Natural killer cell (primary cell): ENCODE data around the gene RIMBP2. TPM values are rescaled to one million over a fixed set of nuclear protein-coding genes. Genes with fewer than 3 reads are reported as not detected.

Experiments used
- ATAC-seq, 3 donors: fragments of 150-1000 bp in 2 of 3; fragments of 200-7000 bp in 1 of 3; cut with Tn5 transposase; 1 replicate in 1 of 3; 2 replicates in 2 of 3; pipeline ENCODE4 v1.10.0; 2021; ENCODE audit warnings: mild to moderate bottlenecking in 2 of 3, moderate library complexity in 2 of 3
- DNase-seq, 2 donors: peaks; one replicate each; pipeline versions ENCODE4 v3.0.0 to v3.0.0-alpha.2; 2013 to 2021; ENCODE audit warnings: mixed read lengths in 1 of 2
- H3K27ac ChIP-seq: one replicate; pipeline ENCODE4 v1.5.1; 2013; ENCODE audit warnings: mild to moderate bottlenecking, low read length
- H3K27me3 ChIP-seq: one replicate; pipeline ENCODE4 v1.6.1; 2013; ENCODE audit warnings: low read length; ENCODE audit not compliant: control insufficient read depth, insufficient read depth
- H3K36me3 ChIP-seq: one replicate; pipeline ENCODE4 v1.6.1; 2013; ENCODE audit warnings: low read length; ENCODE audit not compliant: control insufficient read depth, insufficient read depth
- H3K4me1 ChIP-seq: one replicate; pipeline ENCODE4 v1.6.1; 2013; ENCODE audit warnings: low read length; ENCODE audit not compliant: control insufficient read depth, insufficient read depth
- H3K4me3 ChIP-seq: one replicate; pipeline ENCODE4 v1.5.1; 2013; ENCODE audit warnings: low read length
- H3K9me3 ChIP-seq: one replicate; pipeline ENCODE4 v1.6.1; 2013; ENCODE audit warnings: low read length; ENCODE audit not compliant: control insufficient read depth, insufficient read depth
- H3K27ac Mint-ChIP-seq, 2 donors: one replicate each; pipeline ENCODE4 v1.8.0; 2022; ENCODE audit warnings: mild to moderate bottlenecking in 2 of 2, mixed read lengths in 2 of 2, moderate library complexity in 1 of 2
- H3K27me3 Mint-ChIP-seq, 2 donors: one replicate each; pipeline ENCODE4 v1.8.0; 2022; ENCODE audit warnings: low read depth in 2 of 2, mixed read lengths in 2 of 2
- H3K36me3 Mint-ChIP-seq: one replicate; pipeline ENCODE4 v1.8.0; 2022; ENCODE audit warnings: mixed read lengths
- H3K4me1 Mint-ChIP-seq, 2 donors: one replicate each; pipeline ENCODE4 v1.8.0; 2022; ENCODE audit warnings: mixed read lengths in 2 of 2
- H3K4me3 Mint-ChIP-seq: one replicate; pipeline ENCODE4 v1.8.0; 2022; ENCODE audit warnings: mild to moderate bottlenecking, moderate library complexity, mixed read lengths
- H3K9me3 Mint-ChIP-seq, 2 donors: one replicate each; pipeline ENCODE4 v1.8.0; 2022; ENCODE audit warnings: mixed read lengths in 2 of 2
- WGBS: methylation state at CpG from one replicate; pipeline ENCODE4 v1.1.7; 2013; ENCODE audit warnings: missing lambda C conversion rate; ENCODE audit not compliant: insufficient coverage; 5-methylcytosine and 5-hydroxymethylcytosine counted together
- intact Hi-C: fragments of 100-400 bp; cut with micrococcal nuclease; formaldehyde crosslinking; loops from one replicate; pipeline ENCODE4 v1.14.2; 2022
- total RNA-seq, 4 donors: library from RNA; stranded (reverse); fragments of 120-200 nt in 1 of 4; gene quantifications; one replicate each; pipeline versions ENCODE4 v1.2.3 to v1.2.4, GENCODE V29; 2013 to 2022
- TF ChIP-seq, protein P1 (sequence below): fragments of 200-600 bp; IDR thresholded peaks from one replicate; pipeline ENCODE4 v1.8.0; 2022; ENCODE audit warnings: antibody characterized with exemption

RIMBP2 gene
- total RNA-seq, 3 donors from 2014 or later (not counting 1 experiment from before 2014, with no cell fraction given), result not detected

DNA sequence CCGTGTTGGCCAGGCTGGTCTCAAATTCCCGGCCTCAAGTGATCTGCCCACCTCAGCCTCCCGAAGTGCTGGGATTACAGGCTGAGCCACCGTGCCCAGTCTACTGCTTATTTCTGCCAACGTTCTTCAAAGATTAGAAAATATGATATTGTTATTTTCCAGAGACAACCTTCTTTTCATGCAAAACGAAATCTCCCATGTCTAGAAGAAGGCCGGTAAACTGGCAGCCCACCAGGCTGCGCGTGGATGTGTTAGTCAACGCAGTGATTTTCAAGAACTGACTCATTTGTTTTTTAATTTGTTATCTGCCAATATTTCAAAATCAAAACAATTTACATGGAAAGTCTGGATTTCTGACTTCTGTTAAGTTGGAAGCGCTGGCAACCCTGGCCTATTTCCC lies 169.6 kb downstream of the RIMBP2 start:
- H3K4me3 ChIP-seq, result no peak overlapping the region
- H3K27ac Mint-ChIP-seq, result no peak overlapping the region

DNA sequence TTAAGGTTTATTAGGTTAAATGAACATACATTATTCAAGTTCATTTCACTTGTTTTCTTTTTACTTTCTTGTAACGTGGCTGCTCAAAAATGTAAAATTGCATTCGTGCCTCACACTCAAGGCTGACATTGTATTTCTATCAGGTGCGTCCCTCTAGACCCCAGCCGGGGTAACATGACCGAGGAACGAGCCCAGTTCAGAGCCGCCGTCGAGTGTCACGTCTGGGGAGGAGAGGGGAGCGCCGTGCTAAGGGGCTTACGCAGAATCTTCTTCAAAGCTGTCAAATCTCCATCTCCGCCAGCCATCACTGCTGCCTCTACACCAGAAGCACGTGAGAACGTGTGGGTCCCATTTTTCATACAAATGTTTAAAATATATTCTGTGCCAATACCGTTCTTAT lies 170.6 kb downstream of the RIMBP2 start:
- intact Hi-C loops, result no loop called here
- Mint-ChIP-seq H3K36me3 (no peaks in the 10 kb centered on the region), H3K27me3 (no peaks in the 10 kb centered on the region), H3K4me1 (no peaks in the 10 kb centered on the region), H3K9me3 (peaks cover 0 to 2% of the 10 kb centered on the region in 2 donors), H3K4me3 (no peak overlapping the region), H3K27ac (no peak overlapping the region)
- no peak for ATAC-seq
- Histone ChIP-seq H3K27me3 (no peaks in the 10 kb centered on the region), H3K9me3 (no peaks in the 10 kb centered on the region), H3K4me1 (no peaks in the 10 kb centered on the region), H3K4me3 (no peak overlapping the region), H3K27ac (no peak overlapping the region), H3K36me3 (no peaks in the 10 kb centered on the region)
- no peak for DNase-seq
- TF ChIP-seq, protein P1, sequence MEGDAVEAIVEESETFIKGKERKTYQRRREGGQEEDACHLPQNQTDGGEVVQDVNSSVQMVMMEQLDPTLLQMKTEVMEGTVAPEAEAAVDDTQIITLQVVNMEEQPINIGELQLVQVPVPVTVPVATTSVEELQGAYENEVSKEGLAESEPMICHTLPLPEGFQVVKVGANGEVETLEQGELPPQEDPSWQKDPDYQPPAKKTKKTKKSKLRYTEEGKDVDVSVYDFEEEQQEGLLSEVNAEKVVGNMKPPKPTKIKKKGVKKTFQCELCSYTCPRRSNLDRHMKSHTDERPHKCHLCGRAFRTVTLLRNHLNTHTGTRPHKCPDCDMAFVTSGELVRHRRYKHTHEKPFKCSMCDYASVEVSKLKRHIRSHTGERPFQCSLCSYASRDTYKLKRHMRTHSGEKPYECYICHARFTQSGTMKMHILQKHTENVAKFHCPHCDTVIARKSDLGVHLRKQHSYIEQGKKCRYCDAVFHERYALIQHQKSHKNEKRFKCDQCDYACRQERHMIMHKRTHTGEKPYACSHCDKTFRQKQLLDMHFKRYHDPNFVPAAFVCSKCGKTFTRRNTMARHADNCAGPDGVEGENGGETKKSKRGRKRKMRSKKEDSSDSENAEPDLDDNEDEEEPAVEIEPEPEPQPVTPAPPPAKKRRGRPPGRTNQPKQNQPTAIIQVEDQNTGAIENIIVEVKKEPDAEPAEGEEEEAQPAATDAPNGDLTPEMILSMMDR, result no peak
- 77% methylated on average over 12 of the region's 17 CpGs for WGBS

More for the DNA sequence above, 169.6 kb downstream of the RIMBP2 start:
- Mint-ChIP-seq H3K27me3 (no peaks in the 10 kb centered on the region), H3K4me3 (no peak overlapping the region), H3K4me1 (no peaks in the 10 kb centered on the region), H3K36me3 (no peaks in the 10 kb centered on the region), H3K9me3 (peaks cover 0 to 2% of the 10 kb centered on the region in 2 donors)
- intact Hi-C loops, result no loop called here
- TF ChIP-seq, protein P1, result no peak
- H3K27me3 ChIP-seq, result no peaks in the 10 kb centered on the region
- H3K4me1 ChIP-seq, result no peaks in the 10 kb centered on the region
- H3K27ac ChIP-seq, result no peak overlapping the region
- H3K9me3 ChIP-seq, result no peaks in the 10 kb centered on the region
- WGBS, result 81% methylated on average over 8 of the region's 11 CpGs
- ATAC-seq (no peak), DNase-seq (no peak)
- no peaks in the 10 kb centered on the region for H3K36me3 ChIP-seq

DNA sequence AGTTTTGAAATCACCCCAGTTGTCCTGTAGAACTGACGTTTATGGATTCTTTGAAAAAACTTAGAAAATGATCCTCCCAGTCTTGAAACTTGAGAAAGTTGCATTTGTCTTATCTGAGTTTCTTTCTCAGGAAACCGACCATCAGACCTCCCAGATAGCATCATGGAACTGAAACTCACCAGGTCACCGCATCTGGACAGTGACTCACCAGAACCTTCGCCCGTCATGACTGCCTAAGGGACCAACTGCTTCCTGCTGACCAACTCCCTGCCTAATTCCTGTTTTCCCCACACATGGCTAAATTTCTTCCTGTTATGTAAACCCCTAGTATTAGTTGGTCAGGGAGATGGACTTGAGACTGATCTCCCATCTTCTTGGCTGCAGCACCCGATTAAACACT lies 175.7 kb downstream of the RIMBP2 start:
- Mint-ChIP-seq H3K9me3 (peaks cover 0 to 3% of the 10 kb centered on the region in 2 donors), H3K36me3 (no peaks in the 10 kb centered on the region), H3K27me3 (no peaks in the 10 kb centered on the region), H3K4me3 (no peak overlapping the region), H3K27ac (no peak overlapping the region), H3K4me1 (no peaks in the 10 kb centered on the region)
- Histone ChIP-seq H3K27ac (no peak overlapping the region), H3K4me1 (no peaks in the 10 kb centered on the region), H3K36me3 (no peaks in the 10 kb centered on the region), H3K27me3 (no peaks in the 10 kb centered on the region), H3K4me3 (no peak overlapping the region), H3K9me3 (no peaks in the 10 kb centered on the region)
- TF ChIP-seq, protein P1, result no peak
- intact Hi-C loops, result no loop called here
- no peak for DNase-seq
- WGBS, result 81% methylated on average over 6 of the region's 6 CpGs
- no peak for ATAC-seq

DNA sequence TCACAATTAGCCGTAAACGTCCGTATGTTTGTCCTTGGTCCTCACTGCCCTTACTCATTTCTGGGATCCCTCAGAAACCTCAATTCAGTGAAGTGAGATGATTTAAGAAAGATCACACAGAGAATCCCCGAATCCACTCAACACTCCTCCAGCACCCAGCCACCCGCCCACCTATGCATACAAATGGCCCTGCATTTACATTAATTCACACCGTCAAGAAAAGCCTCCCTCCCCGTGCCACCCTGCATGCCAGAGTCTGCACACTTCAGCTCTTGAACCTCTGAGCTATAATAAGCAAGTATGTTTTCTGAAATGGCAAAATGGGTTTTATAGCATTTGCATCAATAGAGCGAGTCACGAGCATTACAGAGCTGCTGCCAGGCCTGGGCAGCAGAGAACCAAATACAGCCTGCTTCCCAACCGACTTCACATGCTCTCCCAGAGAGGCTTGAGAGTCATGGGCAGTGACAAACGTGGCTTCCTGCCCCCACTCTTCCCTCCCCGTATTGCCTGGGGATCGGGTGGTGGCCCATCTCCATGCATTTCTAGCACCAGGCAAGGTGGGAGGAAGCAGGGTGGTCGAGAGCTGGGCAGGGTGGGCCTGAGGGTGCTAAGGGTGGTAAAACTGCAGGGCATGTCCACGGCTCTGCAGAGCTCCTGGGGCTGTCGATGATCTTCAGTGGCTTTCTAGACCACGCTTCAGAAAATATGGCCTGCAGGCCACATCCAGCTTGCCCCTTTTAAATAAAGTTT lies 177.6 kb downstream of the RIMBP2 start:
- intact Hi-C loops, result no loop called here
- Histone ChIP-seq H3K27me3 (no peaks in the 10 kb centered on the region), H3K36me3 (no peaks in the 10 kb centered on the region), H3K4me1 (no peaks in the 10 kb centered on the region), H3K4me3 (no peak overlapping the region), H3K9me3 (no peaks in the 10 kb centered on the region), H3K27ac (no peak overlapping the region)
- no peak for DNase-seq
- no peak overlapping the region for H3K27ac Mint-ChIP-seq
- peaks cover 0 to 3% of the 10 kb centered on the region in 2 donors for H3K9me3 Mint-ChIP-seq
- 65% methylated on average over 15 of the region's 17 CpGs for WGBS
- TF ChIP-seq, protein P1, result no peak
- H3K4me1 Mint-ChIP-seq, result no peaks in the 10 kb centered on the region
- H3K27me3 Mint-ChIP-seq, result no peaks in the 10 kb centered on the region
- H3K36me3 Mint-ChIP-seq, result no peaks in the 10 kb centered on the region
- H3K4me3 Mint-ChIP-seq, result no peak overlapping the region
- no peak for ATAC-seq
